GM18951 (cell line): ENCODE results near the gene B3GALT6.

Source experiments
- POLR2A ChIP-seq: IDR thresholded peaks from 4 replicates; pipeline ENCODE4 v1.6.1; 2011; ENCODE audit warnings: mild to moderate bottlenecking; ENCODE audit not compliant: insufficient read length, insufficient read depth; ENCODE audit errors: extremely low read depth
- in situ Hi-C: fragments of 300-500 bp; cut with MboI; formaldehyde crosslinking; loops from one replicate; pipeline ENCODE4 v1.12.0; 2022; ENCODE audit warnings: low sequenced_read_pairs, mixed read lengths, inconsistent platforms; ENCODE audit not compliant: unreplicated experiment

B3GALT6 gene

GRCh38 chr1:1255078-1255477 lies 23.0 kb downstream of the B3GALT6 start:
- TF ChIP-seq POLR2A, result no peak
- in situ Hi-C loops, result no loop called here

- TF ChIP-seq POLR2A, result no peak
- in situ Hi-C loops, result no loop called here
These were observed 23.6 kb downstream of the B3GALT6 start for GRCh38 chr1:1255611-1256010.

DNA sequence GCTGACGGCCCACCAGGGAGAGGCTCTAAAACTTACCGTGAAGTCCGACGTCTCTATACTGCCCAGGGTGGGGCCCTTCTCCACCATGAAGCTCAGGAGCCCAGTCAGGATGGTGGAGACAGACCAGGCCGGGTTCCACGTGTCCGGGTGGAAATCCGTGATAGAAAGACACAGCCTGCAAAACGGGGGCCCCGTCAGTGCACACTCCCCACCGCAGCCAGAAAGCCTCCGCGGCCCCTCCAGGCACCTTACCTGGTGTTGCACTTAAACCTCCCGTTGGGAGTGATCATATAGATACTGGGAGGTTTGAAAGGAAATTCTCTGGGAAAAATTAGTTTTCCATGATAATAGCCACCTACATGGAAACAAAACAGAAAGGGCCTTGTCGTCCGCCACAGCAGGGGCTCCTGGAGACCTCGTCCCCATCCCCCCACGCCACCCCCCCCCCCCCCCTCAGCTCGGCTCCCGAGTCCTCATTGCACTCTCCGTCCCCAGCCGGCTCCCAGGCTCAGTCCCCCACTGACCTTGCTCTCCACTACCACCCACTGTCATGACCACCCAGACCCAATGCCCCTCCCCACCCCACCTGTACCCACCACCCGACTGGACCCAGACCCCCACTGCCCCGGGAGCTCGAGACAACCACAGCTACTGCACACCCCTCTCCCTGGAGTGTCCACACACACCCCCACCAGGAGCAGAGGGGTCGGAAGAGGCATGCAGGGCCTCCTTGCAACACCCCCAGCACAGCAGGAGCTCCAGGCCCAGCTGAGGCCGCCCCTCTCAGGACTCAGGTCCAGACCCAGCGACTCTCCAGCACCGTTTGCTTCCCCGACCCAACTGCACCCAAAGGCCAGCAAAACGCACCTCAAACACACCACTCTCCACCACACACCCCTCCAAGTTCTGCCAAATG lies 25.2 kb downstream of the B3GALT6 start:
- in situ Hi-C loops, result no loop called here
- no peak for TF ChIP-seq POLR2A

DNA sequence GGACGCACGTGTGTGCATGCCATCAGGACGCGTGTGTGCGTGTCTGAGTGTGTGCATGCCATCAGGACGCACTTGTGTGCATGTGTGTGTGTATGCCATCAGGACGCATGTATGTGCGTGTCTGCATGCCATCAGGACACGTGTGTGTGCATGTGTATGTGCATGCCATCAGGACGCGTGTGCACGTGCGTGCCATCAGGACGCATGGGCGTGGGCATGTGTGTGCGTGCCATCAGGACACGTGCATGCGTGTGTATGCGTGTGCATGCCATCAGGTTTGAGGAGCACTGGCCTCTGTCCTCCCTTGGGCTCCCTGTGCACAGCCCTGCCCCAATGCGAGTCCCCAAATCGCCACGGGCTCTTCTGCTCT lies 27.1 kb downstream of the B3GALT6 start:
- in situ Hi-C loops, result no loop called here
- no peak for TF ChIP-seq POLR2A

GRCh38 chr1:1259540-1259939 lies 27.5 kb downstream of the B3GALT6 start:
- in situ Hi-C loops, result no loop called here

GRCh38 chr1:1259951-1260600 lies 28.0 kb downstream of the B3GALT6 start:
- in situ Hi-C loops, result loop anchor here (10.0 kb wide), 1 partner anchor 145 kb away; the partner anchor contains the start of gene C1orf159
- TF ChIP-seq POLR2A, result peak; percentile 16

More at GRCh38 chr1:1259540-1259939, 27.5 kb downstream of the B3GALT6 start:
- no peak for TF ChIP-seq POLR2A

GRCh38 chr1:1260843-1261560 lies 29.0 kb downstream of the B3GALT6 start:
- in situ Hi-C loops, result loop anchor here (10.0 kb wide), 1 partner anchor 146 kb away; the partner anchor contains the start of gene C1orf159
- no peak for TF ChIP-seq POLR2A

- no peak for TF ChIP-seq POLR2A
- in situ Hi-C loops, result loop anchor here (10.0 kb wide), 1 partner anchor 147 kb away; the partner anchor contains the start of gene C1orf159
These were observed 30.0 kb downstream of the B3GALT6 start for GRCh38 chr1:1262071-1262470.

DNA sequence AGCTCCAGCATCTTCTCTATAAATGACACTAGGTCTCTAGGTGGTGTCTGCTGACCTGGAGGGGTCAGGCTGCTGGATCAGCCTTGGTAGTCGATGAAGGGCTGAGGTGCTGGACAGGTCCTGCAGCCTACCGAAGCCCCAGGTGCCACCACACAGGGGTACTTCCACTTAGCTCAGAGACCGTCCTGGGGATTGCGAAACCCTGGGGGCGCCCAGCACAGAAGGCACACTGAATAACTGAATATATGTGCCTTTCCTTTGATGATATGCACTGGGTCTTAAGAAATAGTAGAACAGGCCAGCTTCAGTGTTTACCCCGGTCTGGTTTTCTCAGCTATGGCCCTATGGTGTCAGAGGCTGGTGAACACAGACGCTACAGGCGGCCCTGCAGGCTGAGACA lies 30.7 kb downstream of the B3GALT6 start:
- in situ Hi-C loops, result loop anchor here (10.0 kb wide), 1 partner anchor 148 kb away; the partner anchor contains the start of gene C1orf159
- no peak for TF ChIP-seq POLR2A

DNA sequence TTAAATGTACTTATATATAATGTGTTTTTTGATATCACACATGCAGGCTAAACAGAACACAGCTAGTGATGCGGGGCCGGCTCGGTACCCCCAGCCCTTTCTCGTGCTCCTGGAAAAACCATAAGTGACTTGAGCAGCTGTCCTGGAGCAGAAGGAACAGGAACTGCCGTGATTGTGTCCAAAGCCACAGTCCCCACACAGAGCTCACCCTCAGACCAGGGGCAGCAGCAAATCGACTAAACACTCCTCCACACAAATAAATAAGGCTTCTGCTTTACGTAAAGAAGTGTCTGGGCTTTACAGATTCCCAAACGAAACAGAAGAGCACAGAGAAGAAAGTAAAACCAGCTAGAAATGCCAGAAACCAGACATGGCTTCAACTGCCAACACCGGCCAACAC lies 32.0 kb downstream of the B3GALT6 start:
- in situ Hi-C loops, result loop anchor here (10.0 kb wide), 1 partner anchor 149 kb away; the partner anchor contains the start of gene C1orf159
- no peak for TF ChIP-seq POLR2A

GRCh38 chr1:1264868-1265272 lies 32.8 kb downstream of the B3GALT6 start:
- no peak for TF ChIP-seq POLR2A
- in situ Hi-C loops, result loop anchor here (10.0 kb wide), 1 partner anchor 150 kb away; the partner anchor contains the start of gene C1orf159

- TF ChIP-seq POLR2A, result no peak
- in situ Hi-C loops, result loop anchor here (10.0 kb wide), 1 partner anchor 153 kb away; the partner anchor contains the start of gene C1orf159
These were observed 35.6 kb downstream of the B3GALT6 start for GRCh38 chr1:1267488-1268283.

GRCh38 chr1:1268284-1268682 lies 36.2 kb downstream of the B3GALT6 start:
- no peak for TF ChIP-seq POLR2A

More at GRCh38 chr1:1268284-1268682, 36.2 kb downstream of the B3GALT6 start:
- in situ Hi-C loops, result loop anchor here (10.0 kb wide), 1 partner anchor 153 kb away; the partner anchor contains the start of gene C1orf159
